GM18526 (cell line): ENCODE data around the gene ATG16L1.

ENCODE experiments used
- POLR2A ChIP-seq: IDR thresholded peaks from 3 replicates; pipeline ENCODE4 v1.6.1; 2011; ENCODE audit not compliant: insufficient read length; ENCODE audit errors: extremely low read depth

Gene ATG16L1

GRCh38 chr2:233265899-233266431, 14.5 kb downstream of the ATG16L1 start:
- TF ChIP-seq POLR2A: no peak

- no peak for TF ChIP-seq POLR2A
These were observed 15.0 kb downstream of the ATG16L1 start for GRCh38 chr2:233266481-233266880.

GRCh38 chr2:233267516-233268245, 16.2 kb downstream of the ATG16L1 start:
- TF ChIP-seq POLR2A: no peak

- TF ChIP-seq POLR2A: no peak
These were observed 18.9 kb downstream of the ATG16L1 start for GRCh38 chr2:233270366-233270765.

- no peak for TF ChIP-seq POLR2A
These were observed 19.5 kb downstream of the ATG16L1 start for GRCh38 chr2:233270951-233271350.

GRCh38 chr2:233271693-233272092, 20.2 kb downstream of the ATG16L1 start:
- TF ChIP-seq POLR2A: no peak

- no peak for TF ChIP-seq POLR2A
These were observed 21.6 kb downstream of the ATG16L1 start for GRCh38 chr2:233273120-233273519.

- TF ChIP-seq POLR2A: no peak
These were observed 23.8 kb downstream of the ATG16L1 start for GRCh38 chr2:233275223-233275622.

GRCh38 chr2:233278921-233279320, 27.4 kb downstream of the ATG16L1 start:
- no peak for TF ChIP-seq POLR2A

GRCh38 chr2:233280114-233280693, 28.7 kb downstream of the ATG16L1 start:
- no peak for TF ChIP-seq POLR2A

GRCh38 chr2:233281553-233281952, 30.1 kb downstream of the ATG16L1 start:
- TF ChIP-seq POLR2A: no peak

GRCh38 chr2:233281992-233282603, 30.6 kb downstream of the ATG16L1 start:
- no peak for TF ChIP-seq POLR2A

- TF ChIP-seq POLR2A: no peak
These were observed 34.4 kb downstream of the ATG16L1 start for GRCh38 chr2:233285921-233286320.

GRCh38 chr2:233287871-233288270, 36.4 kb downstream of the ATG16L1 start:
- no peak for TF ChIP-seq POLR2A

- TF ChIP-seq POLR2A: no peak
These were observed 37.2 kb downstream of the ATG16L1 start for GRCh38 chr2:233288663-233289062.

GRCh38 chr2:233289648-233290047, 38.2 kb downstream of the ATG16L1 start:
- TF ChIP-seq POLR2A: no peak
